PC-9 (cell line): ENCODE data around the gene PTPRT. TPM values are rescaled to one million over a fixed set of nuclear protein-coding genes. Genes with fewer than 3 reads are reported as not detected.

Experiments
- BruUV-seq: library from RNA; stranded (reverse); fragments of 400-500 nt; replicated peaks from 2 replicates; lab custom pipeline; 2021; lab: Mats Ljungman, UMichigan
- CTCF ChIA-PET: fragments of 300-600 bp; sonication (Branson Sonifier 250); formaldehyde crosslinking; loops from one replicate; lab custom pipeline; 2022; ENCODE audit warnings: antibody characterized with exemption; lab: Charles Lee
- POLR2A ChIA-PET: fragments of 300-600 bp; sonication (Branson Sonifier 250); formaldehyde crosslinking; loops from one replicate; lab custom pipeline; 2022; ENCODE audit warnings: antibody characterized with exemption; ENCODE audit not compliant: unreplicated experiment; lab: Charles Lee
- DNase-seq, 2 experiments: peaks; one replicate each; pipeline versions ENCODE4 v3.0.0 to v3.0.0-alpha.2; 2015 to 2022; ENCODE audit warnings: mixed read lengths in 1 of 2
- H2AFZ ChIP-seq: fragments of 200-600 bp; sonication (generic); 2 replicates; pipeline ENCODE4 v1.8.1; 2017; ENCODE audit warnings: antibody characterized with exemption
- H3F3A ChIP-seq: fragments of 200-600 bp; sonication (generic); 2 replicates; pipeline ENCODE4 v1.8.1; 2017; ENCODE audit warnings: antibody characterized with exemption, mild to moderate bottlenecking, low read depth; ENCODE audit not compliant: insufficient read depth
- H3K27ac ChIP-seq: fragments of 200-600 bp; sonication (generic); 2 replicates; pipeline ENCODE4 v1.6.1; 2016; ENCODE audit warnings: mixed run types
- H3K27me3 ChIP-seq: fragments of 200-600 bp; sonication (generic); 2 replicates; pipeline ENCODE4 v1.6.1; 2016; ENCODE audit warnings: low read depth, mixed run types; ENCODE audit not compliant: insufficient read depth
- H3K36me3 ChIP-seq: fragments of 200-600 bp; sonication (generic); 2 replicates; pipeline ENCODE4 v1.6.1; 2016; ENCODE audit warnings: low read depth, mixed run types
- H3K4me1 ChIP-seq: fragments of 200-600 bp; sonication (generic); replicated peaks from 2 replicates; pipeline ENCODE4 v1.6.1; 2016; ENCODE audit warnings: mixed run types; ENCODE audit not compliant: insufficient read depth
- H3K4me2 ChIP-seq: fragments of 200-600 bp; sonication (generic); 2 replicates; pipeline ENCODE4 v1.6.1; 2017; ENCODE audit warnings: mixed run types
- H3K4me3 ChIP-seq: fragments of 200-600 bp; sonication (generic); 2 replicates; pipeline ENCODE4 v1.6.1; 2016; ENCODE audit warnings: mixed run types
- H3K79me2 ChIP-seq: fragments of 200-600 bp; sonication (generic); 2 replicates; pipeline ENCODE4 v1.6.1; 2017; ENCODE audit warnings: low read depth, mixed run types
- H3K9me2 ChIP-seq: fragments of 200-600 bp; sonication (generic); 2 replicates; pipeline ENCODE4 v1.8.1; 2017; ENCODE audit warnings: mild to moderate bottlenecking; ENCODE audit not compliant: insufficient read depth
- H3K9me3 ChIP-seq: fragments of 200-600 bp; sonication (generic); 2 replicates; pipeline ENCODE4 v1.8.1; 2016; ENCODE audit warnings: low read depth; ENCODE audit not compliant: insufficient read depth
- H4K20me1 ChIP-seq: fragments of 200-600 bp; sonication (generic); 2 replicates; pipeline ENCODE4 v1.8.1; 2017; ENCODE audit not compliant: insufficient read depth
- EZH2 ChIP-seq: fragments of 200-600 bp; sonication (generic); IDR thresholded peaks from 2 replicates; pipeline ENCODE4 v1.8.0; 2017; ENCODE audit warnings: antibody characterized with exemption, low read depth
- intact Hi-C: fragments of 100-400 bp; cut with micrococcal nuclease; formaldehyde crosslinking; loops from one replicate; pipeline ENCODE4 v1.10.0; 2022; ENCODE audit not compliant: unreplicated experiment
- total RNA-seq: library from RNA; stranded (reverse); gene quantifications from 2 replicates; pipeline ENCODE4 v1.2.3, GENCODE V29; 2021
- TF ChIP-seq, protein P1 (sequence below): fragments of 200-600 bp; sonication (generic); conservative IDR thresholded peaks from 2 replicates; pipeline ENCODE4 v1.6.1; 2017; ENCODE audit warnings: mixed run types, antibody characterized with exemption, mild to moderate bottlenecking, moderate library complexity

Gene PTPRT
- total RNA-seq, 1 experiment from 2014 or later, result not detected

DNA sequence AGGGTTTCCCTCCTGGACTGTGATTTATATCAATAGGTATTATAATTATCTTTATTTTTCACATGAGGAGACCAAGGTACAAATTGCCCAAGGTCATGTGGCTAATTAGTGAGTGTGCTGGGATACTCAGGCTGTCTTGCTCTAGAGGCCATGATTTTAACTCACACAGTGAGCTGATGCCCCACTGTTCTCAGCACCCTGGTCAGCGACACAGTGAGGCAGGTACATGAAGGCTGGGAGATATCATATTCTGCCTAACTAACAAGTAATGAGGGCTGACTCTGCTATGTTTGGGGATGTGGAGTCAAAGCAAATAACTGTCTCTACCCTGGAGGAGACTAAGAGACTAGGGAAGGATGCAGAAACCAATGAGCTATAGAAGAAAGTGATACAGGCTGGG lies 501.1 kb downstream of the PTPRT start:
- ChIA-PET CTCF (no interaction called here), POLR2A (no interaction called here)
- no peaks in the 10 kb centered on the region for H3K79me2 ChIP-seq
- intact Hi-C loops, result no loop called here
- H3K4me2 ChIP-seq, result no peak overlapping the region
- peaks cover 6% of the 10 kb centered on the region; the same call in 1 of the 2 replicates for H3K27me3 ChIP-seq
- no TSS peak for BruUV-seq
- no peak overlapping the region for H3K4me3 ChIP-seq
- no peaks in the 10 kb centered on the region for H3K4me1 ChIP-seq
- no peaks in the 10 kb centered on the region for H3F3A ChIP-seq
- H3K9me3 ChIP-seq, result no peaks in the 10 kb centered on the region
- H4K20me1 ChIP-seq, result no peaks in the 10 kb centered on the region
- no peaks in the 10 kb centered on the region for H3K9me2 ChIP-seq
- no peak overlapping the region for H2AFZ ChIP-seq
- no peaks in the 10 kb centered on the region for H3K36me3 ChIP-seq
- TF ChIP-seq, protein P1, sequence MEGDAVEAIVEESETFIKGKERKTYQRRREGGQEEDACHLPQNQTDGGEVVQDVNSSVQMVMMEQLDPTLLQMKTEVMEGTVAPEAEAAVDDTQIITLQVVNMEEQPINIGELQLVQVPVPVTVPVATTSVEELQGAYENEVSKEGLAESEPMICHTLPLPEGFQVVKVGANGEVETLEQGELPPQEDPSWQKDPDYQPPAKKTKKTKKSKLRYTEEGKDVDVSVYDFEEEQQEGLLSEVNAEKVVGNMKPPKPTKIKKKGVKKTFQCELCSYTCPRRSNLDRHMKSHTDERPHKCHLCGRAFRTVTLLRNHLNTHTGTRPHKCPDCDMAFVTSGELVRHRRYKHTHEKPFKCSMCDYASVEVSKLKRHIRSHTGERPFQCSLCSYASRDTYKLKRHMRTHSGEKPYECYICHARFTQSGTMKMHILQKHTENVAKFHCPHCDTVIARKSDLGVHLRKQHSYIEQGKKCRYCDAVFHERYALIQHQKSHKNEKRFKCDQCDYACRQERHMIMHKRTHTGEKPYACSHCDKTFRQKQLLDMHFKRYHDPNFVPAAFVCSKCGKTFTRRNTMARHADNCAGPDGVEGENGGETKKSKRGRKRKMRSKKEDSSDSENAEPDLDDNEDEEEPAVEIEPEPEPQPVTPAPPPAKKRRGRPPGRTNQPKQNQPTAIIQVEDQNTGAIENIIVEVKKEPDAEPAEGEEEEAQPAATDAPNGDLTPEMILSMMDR, result no peak
- TF ChIP-seq EZH2, result no peak
- no peak for DNase-seq
- H3K27ac ChIP-seq, result no peak overlapping the region

DNA sequence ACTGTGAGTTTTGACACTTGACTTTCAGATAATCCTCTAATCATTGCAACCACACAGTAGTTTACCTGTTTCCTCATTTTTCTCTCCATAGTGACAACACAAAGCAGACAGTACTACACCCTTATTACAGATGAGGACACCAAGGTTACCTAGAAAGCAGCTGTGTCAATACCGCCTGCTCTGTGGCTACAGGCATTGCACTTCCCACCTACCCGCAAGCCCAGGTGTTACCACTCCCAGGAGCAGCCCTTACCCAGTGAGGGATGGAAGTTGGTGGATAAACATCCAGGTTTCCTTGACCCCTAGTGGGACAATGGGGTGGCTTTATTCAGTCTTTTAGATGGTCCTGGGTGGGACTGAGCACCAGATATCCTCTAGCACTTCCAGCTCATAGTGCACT lies 503.6 kb downstream of the PTPRT start:
- no peak overlapping the region for H2AFZ ChIP-seq
- no peak overlapping the region for H3K4me2 ChIP-seq
- H3K27ac ChIP-seq, result no peak overlapping the region
- no peaks in the 10 kb centered on the region for H3K4me1 ChIP-seq
- ChIA-PET CTCF (no interaction called here), POLR2A (no interaction called here)
- no peaks in the 10 kb centered on the region for H3K9me3 ChIP-seq
- BruUV-seq, result no TSS peak
- H3K9me2 ChIP-seq, result no peaks in the 10 kb centered on the region
- no peak for DNase-seq
- no peaks in the 10 kb centered on the region for H4K20me1 ChIP-seq
- TF ChIP-seq, protein P1, result no peak
- no peak for TF ChIP-seq EZH2
- H3F3A ChIP-seq, result no peaks in the 10 kb centered on the region
- H3K27me3 ChIP-seq, result peaks cover 6% of the 10 kb centered on the region; the same call in 1 of the 2 replicates
- intact Hi-C loops, result no loop called here
- no peak overlapping the region for H3K4me3 ChIP-seq
- no peaks in the 10 kb centered on the region for H3K79me2 ChIP-seq
- no peaks in the 10 kb centered on the region for H3K36me3 ChIP-seq

DNA sequence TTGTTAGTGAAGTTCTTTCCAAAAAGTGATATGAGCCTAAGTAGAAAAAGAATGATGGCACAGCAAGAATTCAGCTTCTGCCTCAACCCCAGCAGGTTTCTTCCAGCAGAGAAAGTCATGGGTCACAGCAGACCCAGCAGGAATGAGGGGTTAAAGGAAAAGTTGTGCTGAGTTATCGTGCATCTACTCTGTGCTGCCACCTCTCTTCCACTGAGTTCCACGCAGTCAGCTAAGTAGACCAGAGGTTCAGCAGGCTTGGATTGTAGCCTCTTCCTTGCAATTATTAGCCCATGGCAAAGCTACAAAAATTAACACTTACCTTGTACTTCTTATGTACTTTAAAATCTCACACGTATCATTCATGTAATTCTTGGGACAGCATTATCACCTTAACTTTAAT lies 510.8 kb downstream of the PTPRT start:
- no peak overlapping the region for H2AFZ ChIP-seq
- no peaks in the 10 kb centered on the region for H3K9me3 ChIP-seq
- ChIA-PET CTCF (no interaction called here), POLR2A (no interaction called here)
- BruUV-seq, result no TSS peak
- no peaks in the 10 kb centered on the region for H4K20me1 ChIP-seq
- no peaks in the 10 kb centered on the region for H3K79me2 ChIP-seq
- H3K27ac ChIP-seq, result no peak overlapping the region
- H3K4me2 ChIP-seq, result no peak overlapping the region
- H3K27me3 ChIP-seq, result no peaks in the 10 kb centered on the region
- no peaks in the 10 kb centered on the region for H3K36me3 ChIP-seq
- DNase-seq, result peak in 1 of 2 experiments; percentile 13
- intact Hi-C loops, result no loop called here
- H3K9me2 ChIP-seq, result no peaks in the 10 kb centered on the region
- H3F3A ChIP-seq, result no peaks in the 10 kb centered on the region
- H3K4me1 ChIP-seq, result no peaks in the 10 kb centered on the region
- no peak overlapping the region for H3K4me3 ChIP-seq
- no peak for TF ChIP-seq EZH2
- TF ChIP-seq, protein P1, result peak; percentile 44; the same call in 1 of the 2 replicates
